Measurements from ENCODE around the gene APBB1IP. TPM values are rescaled to one million over a fixed set of nuclear protein-coding genes. Genes with fewer than 3 reads are reported as not detected.

Gene APBB1IP
- total and polyA plus RNA-seq, 2 donors (not counting 3 experiments of a cell fraction or from before 2014, with no cell fraction given) = not detected

DNA sequence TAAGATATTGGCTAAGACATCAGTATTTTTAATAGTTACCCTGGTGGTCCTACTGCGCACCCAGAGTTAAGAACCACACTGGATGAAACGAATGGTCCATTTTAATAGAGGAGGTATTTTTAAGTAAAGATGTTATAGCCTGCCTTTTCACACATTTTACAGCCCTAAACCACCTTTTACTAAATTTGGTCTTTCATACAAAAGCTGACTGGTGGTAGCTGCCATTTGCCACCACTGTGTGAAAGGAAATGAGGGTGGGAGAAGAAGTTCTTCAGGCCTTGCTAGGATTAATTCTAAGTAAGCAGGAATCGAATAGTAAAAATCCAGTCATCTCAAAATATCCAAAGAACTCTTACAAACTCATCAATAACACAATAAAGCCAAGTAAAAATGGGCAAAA is 15.2 kb upstream of the APBB1IP start:
- ChIA-PET POLR2A (no interaction called here), CTCF (no interaction called here)
- Histone ChIP-seq H3K9me3 (replicated peaks; ENCODE audit: control insufficient read depth, insufficient read depth, low read length) (no peaks in the 10 kb centered on the region), H3K36me3 (ENCODE audit: control insufficient read depth in 2 of 2, extremely low read depth in 1 of 2, insufficient read depth in 2 of 2, low read length in 2 of 2) (no peaks in the 10 kb centered on the region), H3K27me3 (ENCODE audit: control insufficient read depth in 2 of 2, insufficient read depth in 2 of 2, low read length in 2 of 2) (no peaks in the 10 kb centered on the region), H3K4me1 (ENCODE audit: control insufficient read depth, extremely low read depth, insufficient read depth, low read length) (no peaks in the 10 kb centered on the region), H2AFZ (ENCODE audit: low read depth, low read length) (no peak overlapping the region), H3K79me2 (ENCODE audit: control insufficient read depth, insufficient read depth, low read length) (no peaks in the 10 kb centered on the region), H3K9me1 (replicated peaks; ENCODE audit: control insufficient read depth, extremely low read depth, insufficient read depth, low read length) (no peaks in the 10 kb centered on the region), H3K4me3 (replicated peaks in 1 of 3; ENCODE audit: insufficient read depth in 1 of 3, low read depth in 1 of 3, low read length in 3 of 3) (no peak overlapping the region), H4K20me1 (replicated peaks; ENCODE audit: control insufficient read depth, extremely low read depth, insufficient read depth, low read length) (no peaks in the 10 kb centered on the region), H3K9ac (replicated peaks; ENCODE audit: extremely low read depth, insufficient read depth, low read length) (no peak overlapping the region), H3K27ac (ENCODE audit: insufficient read depth, low read depth, low read length) (no peak overlapping the region), H3K4me2 (ENCODE audit: insufficient read depth, low read length) (no peak overlapping the region)
- FAIRE-seq (no peak), DNase-seq (ENCODE audit: low read depth, low spot score) (no peak)
- no TSS peak for BruUV-seq (replicated peaks)
- dilution Hi-C loops (cut with MboI; ENCODE audit: extremely low pct_ligation_motif_present, low sequenced_read_pairs) = no loop called here
- intact Hi-C loops (cut with micrococcal nuclease) = no loop called here
- TF ChIP-seq POLR2A (IDR thresholded peaks at IDR 0.05; ENCODE audit: low read depth, low read length) (no peak), EZH2 (IDR thresholded peaks at IDR 0.05; ENCODE audit: borderline replicate concordance, low read depth, low read length, severe bottlenecking) (no peak), FOS (IDR thresholded peaks at IDR 0.05; ENCODE audit: borderline replicate concordance, insufficient read depth, low read length) (no peak), MYC (IDR thresholded peaks at IDR 0.05; ENCODE audit: low read depth, low read length) (no peak), GATA2 (IDR thresholded peaks at IDR 0.05; ENCODE audit: insufficient read depth, insufficient read length, low read depth, low read length) (no peak), POLR2AphosphoS5 (IDR thresholded peaks at IDR 0.05; ENCODE audit: insufficient read depth, low read depth, low read length) (no peak), JUN (IDR thresholded peaks at IDR 0.05; ENCODE audit: borderline replicate concordance, insufficient read depth, insufficient read length, low read depth) (no peak)
- TF ChIP-seq, protein P1, sequence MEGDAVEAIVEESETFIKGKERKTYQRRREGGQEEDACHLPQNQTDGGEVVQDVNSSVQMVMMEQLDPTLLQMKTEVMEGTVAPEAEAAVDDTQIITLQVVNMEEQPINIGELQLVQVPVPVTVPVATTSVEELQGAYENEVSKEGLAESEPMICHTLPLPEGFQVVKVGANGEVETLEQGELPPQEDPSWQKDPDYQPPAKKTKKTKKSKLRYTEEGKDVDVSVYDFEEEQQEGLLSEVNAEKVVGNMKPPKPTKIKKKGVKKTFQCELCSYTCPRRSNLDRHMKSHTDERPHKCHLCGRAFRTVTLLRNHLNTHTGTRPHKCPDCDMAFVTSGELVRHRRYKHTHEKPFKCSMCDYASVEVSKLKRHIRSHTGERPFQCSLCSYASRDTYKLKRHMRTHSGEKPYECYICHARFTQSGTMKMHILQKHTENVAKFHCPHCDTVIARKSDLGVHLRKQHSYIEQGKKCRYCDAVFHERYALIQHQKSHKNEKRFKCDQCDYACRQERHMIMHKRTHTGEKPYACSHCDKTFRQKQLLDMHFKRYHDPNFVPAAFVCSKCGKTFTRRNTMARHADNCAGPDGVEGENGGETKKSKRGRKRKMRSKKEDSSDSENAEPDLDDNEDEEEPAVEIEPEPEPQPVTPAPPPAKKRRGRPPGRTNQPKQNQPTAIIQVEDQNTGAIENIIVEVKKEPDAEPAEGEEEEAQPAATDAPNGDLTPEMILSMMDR (IDR thresholded peaks at IDR 0.05; ENCODE audit: extremely low read depth in 1 of 2, insufficient read depth in 1 of 2, low read depth in 1 of 2, low read length in 2 of 2) = no peak
- TF ChIP-seq, protein P2, sequence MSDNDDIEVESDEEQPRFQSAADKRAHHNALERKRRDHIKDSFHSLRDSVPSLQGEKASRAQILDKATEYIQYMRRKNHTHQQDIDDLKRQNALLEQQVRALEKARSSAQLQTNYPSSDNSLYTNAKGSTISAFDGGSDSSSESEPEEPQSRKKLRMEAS (IDR thresholded peaks at IDR 0.05; ENCODE audit: insufficient read depth, insufficient read length) = no peak
